ENCODE measurements around the gene SERPINE1.

Gene SERPINE1

DNA sequence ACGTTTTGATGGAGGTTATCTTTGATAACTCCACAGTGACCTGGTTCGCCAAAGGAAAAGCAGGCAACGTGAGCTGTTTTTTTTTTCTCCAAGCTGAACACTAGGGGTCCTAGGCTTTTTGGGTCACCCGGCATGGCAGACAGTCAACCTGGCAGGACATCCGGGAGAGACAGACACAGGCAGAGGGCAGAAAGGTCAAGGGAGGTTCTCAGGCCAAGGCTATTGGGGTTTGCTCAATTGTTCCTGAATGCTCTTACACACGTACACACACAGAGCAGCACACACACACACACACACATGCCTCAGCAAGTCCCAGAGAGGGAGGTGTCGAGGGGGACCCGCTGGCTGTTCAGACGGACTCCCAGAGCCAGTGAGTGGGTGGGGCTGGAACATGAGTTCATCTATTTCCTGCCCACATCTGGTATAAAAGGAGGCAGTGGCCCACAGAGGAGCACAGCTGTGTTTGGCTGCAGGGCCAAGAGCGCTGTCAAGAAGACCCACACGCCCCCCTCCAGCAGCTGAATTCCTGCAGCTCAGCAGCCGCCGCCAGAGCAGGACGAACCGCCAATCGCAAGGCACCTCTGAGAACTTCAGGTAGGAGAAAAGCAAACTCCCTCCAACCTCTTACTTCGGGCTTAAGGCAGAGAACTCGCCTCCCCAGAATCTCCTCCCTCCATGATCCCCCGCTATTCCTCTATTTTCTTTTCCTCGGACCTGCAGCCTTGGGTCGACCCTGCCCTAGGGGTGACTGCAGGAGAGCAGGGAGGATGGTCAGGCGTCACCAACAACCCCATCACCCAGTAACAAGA is at the start of gene SERPINE1:
SERPINE1 (plus strand) TSS at position 454 of the 809 bp plus-strand sequence. CDS start 1,290 bp downstream, outside the sequence.
- TF ChIP-seq, protein P1, sequence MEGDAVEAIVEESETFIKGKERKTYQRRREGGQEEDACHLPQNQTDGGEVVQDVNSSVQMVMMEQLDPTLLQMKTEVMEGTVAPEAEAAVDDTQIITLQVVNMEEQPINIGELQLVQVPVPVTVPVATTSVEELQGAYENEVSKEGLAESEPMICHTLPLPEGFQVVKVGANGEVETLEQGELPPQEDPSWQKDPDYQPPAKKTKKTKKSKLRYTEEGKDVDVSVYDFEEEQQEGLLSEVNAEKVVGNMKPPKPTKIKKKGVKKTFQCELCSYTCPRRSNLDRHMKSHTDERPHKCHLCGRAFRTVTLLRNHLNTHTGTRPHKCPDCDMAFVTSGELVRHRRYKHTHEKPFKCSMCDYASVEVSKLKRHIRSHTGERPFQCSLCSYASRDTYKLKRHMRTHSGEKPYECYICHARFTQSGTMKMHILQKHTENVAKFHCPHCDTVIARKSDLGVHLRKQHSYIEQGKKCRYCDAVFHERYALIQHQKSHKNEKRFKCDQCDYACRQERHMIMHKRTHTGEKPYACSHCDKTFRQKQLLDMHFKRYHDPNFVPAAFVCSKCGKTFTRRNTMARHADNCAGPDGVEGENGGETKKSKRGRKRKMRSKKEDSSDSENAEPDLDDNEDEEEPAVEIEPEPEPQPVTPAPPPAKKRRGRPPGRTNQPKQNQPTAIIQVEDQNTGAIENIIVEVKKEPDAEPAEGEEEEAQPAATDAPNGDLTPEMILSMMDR (IDR thresholded peaks at IDR 0.05; ENCODE audit: insufficient read depth, low read length, poor library complexity, severe bottlenecking) = peak; percentile 25
- H3K4me3 ChIP-seq (replicated peaks; ENCODE audit: low read depth, low read length) = no peak within 1 kb of the TSS

DNA sequence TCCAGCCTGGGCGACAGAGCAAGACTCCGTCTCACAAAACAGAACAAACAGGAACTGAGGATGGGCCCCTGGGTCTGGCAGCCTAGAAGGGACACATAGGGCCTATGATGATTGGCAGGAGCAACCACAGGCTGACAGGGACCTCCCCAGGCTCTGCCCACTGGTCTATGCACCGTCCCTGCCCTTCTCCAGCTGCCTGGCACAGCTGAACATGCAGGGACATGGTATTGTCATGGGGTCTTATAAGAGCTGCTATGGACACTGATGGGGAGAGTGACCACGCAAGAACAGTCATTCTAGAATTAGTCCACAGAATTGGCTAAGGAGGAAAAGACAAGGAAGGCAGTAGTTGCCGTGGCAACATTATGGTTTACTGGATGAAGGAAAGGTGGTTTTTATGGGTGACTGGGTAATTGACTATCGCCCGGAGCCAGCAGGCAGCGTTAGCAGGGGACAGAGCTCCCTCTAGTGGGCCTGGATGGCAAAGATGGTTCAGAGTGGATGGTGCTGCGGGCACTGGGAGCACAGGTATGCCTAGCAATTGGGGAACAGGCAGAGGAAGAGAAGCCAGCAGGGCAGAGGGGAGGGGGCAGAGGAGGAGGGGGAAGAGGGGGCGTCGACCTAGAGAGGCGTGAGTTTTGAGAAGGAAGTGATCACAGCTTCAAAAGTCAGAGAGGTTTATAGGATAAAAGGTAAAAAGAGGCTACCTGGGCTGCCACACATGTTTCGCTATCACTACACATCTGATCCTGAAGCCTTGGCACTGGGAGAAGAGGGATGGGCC is 49.4 kb upstream of the SERPINE1 start:
- Histone ChIP-seq H3K4me3 (replicated peaks; ENCODE audit: low read depth, low read length) (no peak overlapping the region), H3K36me3 (ENCODE audit: control insufficient read depth, insufficient read depth, low read length) (no peaks in the 10 kb centered on the region), H3K27me3 (replicated peaks; ENCODE audit: control insufficient read depth, insufficient read depth, low read length) (no peaks in the 10 kb centered on the region)
- DNase-seq (ENCODE audit: extremely low read depth, insufficient read length) = peak; percentile 53
- TF ChIP-seq, protein P1 (IDR thresholded peaks at IDR 0.05; ENCODE audit: insufficient read depth, low read length, poor library complexity, severe bottlenecking) = peak; percentile 97

More for the DNA sequence above, at the start of gene SERPINE1:
- DNase-seq (ENCODE audit: extremely low read depth, insufficient read length) = peak; percentile 72
- H3K36me3 ChIP-seq (ENCODE audit: control insufficient read depth, insufficient read depth, low read length) = no peaks in the 10 kb centered on the region
- no peaks in the 10 kb centered on the region for H3K27me3 ChIP-seq (replicated peaks; ENCODE audit: control insufficient read depth, insufficient read depth, low read length)

DNA sequence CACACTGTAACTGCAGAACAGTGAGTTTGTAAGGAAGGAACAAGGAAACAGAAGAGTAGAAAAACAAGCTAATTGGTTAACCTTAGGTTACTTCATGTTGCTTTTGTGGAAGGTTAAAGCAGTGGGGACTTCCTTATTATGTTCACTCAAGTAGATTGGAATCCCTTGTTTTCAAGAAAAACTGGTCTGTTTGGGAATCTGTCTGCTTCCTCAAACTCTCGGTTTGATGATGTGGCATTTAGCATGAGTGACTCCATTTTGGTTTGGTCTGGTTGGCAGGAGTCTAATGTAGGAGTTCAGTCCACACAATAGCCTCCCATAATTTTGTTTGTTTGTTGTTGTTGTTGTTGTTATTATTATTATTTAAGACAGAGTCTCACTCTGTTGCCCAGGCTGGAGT is 45.5 kb upstream of the SERPINE1 start:
- Histone ChIP-seq H3K36me3 (ENCODE audit: control insufficient read depth, insufficient read depth, low read length) (no peaks in the 10 kb centered on the region), H3K27me3 (replicated peaks; ENCODE audit: control insufficient read depth, insufficient read depth, low read length) (no peaks in the 10 kb centered on the region), H3K4me3 (replicated peaks; ENCODE audit: low read depth, low read length) (no peak overlapping the region)
- TF ChIP-seq, protein P1 (IDR thresholded peaks at IDR 0.05; ENCODE audit: insufficient read depth, low read length, poor library complexity, severe bottlenecking) = no peak
- DNase-seq (ENCODE audit: extremely low read depth, insufficient read length) = no peak

DNA sequence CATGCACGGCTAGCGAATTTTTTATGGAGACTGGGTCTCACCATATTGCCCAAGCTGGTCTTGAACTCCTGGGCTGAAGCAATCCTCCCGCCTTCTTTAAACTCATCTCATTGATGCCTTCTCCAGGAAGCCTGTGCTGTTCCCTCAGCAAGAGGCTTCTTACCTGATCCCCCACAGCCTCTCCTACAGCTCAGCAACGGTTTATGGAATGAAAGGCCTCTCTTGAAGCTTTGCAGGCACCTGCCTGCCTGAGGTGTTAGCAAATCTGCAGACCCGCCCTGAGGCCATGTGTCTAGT is 42.1 kb upstream of the SERPINE1 start:
- no peaks in the 10 kb centered on the region for H3K27me3 ChIP-seq (replicated peaks; ENCODE audit: control insufficient read depth, insufficient read depth, low read length)
- TF ChIP-seq, protein P1 (IDR thresholded peaks at IDR 0.05; ENCODE audit: insufficient read depth, low read length, poor library complexity, severe bottlenecking) = no peak
- peaks cover 26% of the 10 kb centered on the region for H3K36me3 ChIP-seq (ENCODE audit: control insufficient read depth, insufficient read depth, low read length)
- peak overlapping the region; percentile 71 for H3K4me3 ChIP-seq (replicated peaks; ENCODE audit: low read depth, low read length)
- DNase-seq (ENCODE audit: extremely low read depth, insufficient read length) = no peak

DNA sequence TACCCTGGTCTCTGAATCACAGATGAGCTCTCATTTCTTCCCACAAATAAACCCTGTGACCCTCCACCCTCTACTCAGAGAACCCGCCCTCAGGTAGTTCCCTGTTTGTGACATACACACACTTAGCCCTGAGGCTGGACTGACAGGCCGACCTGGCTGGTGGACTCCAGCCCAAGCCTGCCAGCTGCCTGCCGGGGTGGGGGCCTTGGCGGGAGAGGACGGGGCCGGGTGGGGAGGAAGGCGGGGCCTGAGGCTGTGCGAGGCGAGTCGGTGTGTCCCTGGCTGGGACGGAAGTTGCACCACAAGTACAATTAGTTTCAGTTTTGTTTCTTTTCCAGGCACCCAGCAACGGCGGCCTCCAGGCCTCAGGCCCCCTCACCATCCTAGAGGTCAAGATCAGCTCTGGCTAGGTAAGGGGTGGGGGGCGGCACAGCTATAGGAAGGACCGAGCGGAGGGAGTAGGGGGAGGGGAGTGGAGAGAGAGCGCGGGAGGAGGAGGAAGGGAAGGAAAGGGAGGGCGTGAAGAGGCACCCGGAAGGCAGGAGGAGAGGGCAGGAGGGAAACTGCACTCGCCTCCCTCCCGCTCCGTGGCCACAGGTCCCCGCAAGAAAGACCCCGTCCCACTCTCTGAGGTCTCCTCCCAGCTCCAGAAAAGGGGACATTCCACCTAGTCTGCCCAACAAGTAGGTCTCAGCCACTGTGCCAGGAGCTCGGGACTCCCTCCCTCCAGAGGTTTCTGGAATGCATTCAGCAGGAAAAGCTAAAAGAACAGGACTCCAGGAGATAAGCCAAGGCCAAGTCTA is 41.5 kb upstream of the SERPINE1 start, which contains the start of gene TRIM56:
TRIM56 (plus strand) TSS at position 320 of the 803 bp plus-strand sequence. CDS start 1,832 bp downstream, outside the sequence.
- DNase-seq (ENCODE audit: extremely low read depth, insufficient read length) = peak; percentile 88
- TF ChIP-seq, protein P1 (IDR thresholded peaks at IDR 0.05; ENCODE audit: insufficient read depth, low read length, poor library complexity, severe bottlenecking) = no peak
- Histone ChIP-seq H3K36me3 (ENCODE audit: control insufficient read depth, insufficient read depth, low read length) (peaks cover 26% of the 10 kb centered on the region), H3K27me3 (replicated peaks; ENCODE audit: control insufficient read depth, insufficient read depth, low read length) (no peaks in the 10 kb centered on the region), H3K4me3 (replicated peaks; ENCODE audit: low read depth, low read length) (peak within 1 kb of the TSS; percentile 71)
